Activated CD8-positive, alpha-beta T cell treated with anti-CD3 and anti-CD28 coated beads for 36 hours (primary cell): ENCODE data around the gene FNDC7. TPM values are rescaled to one million over a fixed set of nuclear protein-coding genes. Genes with fewer than 3 reads are reported as not detected.

Experiments
- ATAC-seq: fragments of 200-7000 bp; cut with Tn5 transposase; one replicate; pipeline ENCODE4 v1.10.0; 2021; ENCODE audit warnings: mild to moderate bottlenecking, moderate library complexity
- CTCF ChIA-PET: fragments of 350-600 bp; sonication (Branson Sonifier 250); formaldehyde crosslinking; loops from one replicate; lab custom pipeline; 2021; ENCODE audit warnings: antibody characterized with exemption; lab: Charles Lee
- POLR2A ChIA-PET: fragments of 350-600 bp; sonication (Branson Sonifier 250); formaldehyde crosslinking; loops from one replicate; lab custom pipeline; 2021; ENCODE audit warnings: antibody characterized with exemption; lab: Charles Lee
- DNase-seq: peaks from one replicate; pipeline ENCODE4 v3.0.0-alpha.2; 2020
- H3K27ac Mint-ChIP-seq: one replicate; pipeline ENCODE4 v1.8.0; 2021; ENCODE audit warnings: mild to moderate bottlenecking, mixed read lengths
- H3K27me3 Mint-ChIP-seq: one replicate; pipeline ENCODE4 v1.8.0; 2021; ENCODE audit warnings: mixed read lengths
- H3K36me3 Mint-ChIP-seq: one replicate; pipeline ENCODE4 v1.8.0; 2021; ENCODE audit warnings: low read depth, mixed read lengths
- H3K4me1 Mint-ChIP-seq: one replicate; pipeline ENCODE4 v1.8.0; 2021; ENCODE audit warnings: low read depth, mixed read lengths
- H3K4me3 Mint-ChIP-seq: one replicate; pipeline ENCODE4 v1.8.0; 2021; ENCODE audit warnings: mild to moderate bottlenecking, moderate library complexity, mixed read lengths
- H3K9me3 Mint-ChIP-seq: one replicate; pipeline ENCODE4 v1.8.0; 2021; ENCODE audit warnings: mixed read lengths
- CTCF ChIP-seq: fragments of 200-600 bp; IDR thresholded peaks from one replicate; pipeline ENCODE4 v1.8.0; 2022; ENCODE audit warnings: antibody characterized with exemption, mild to moderate bottlenecking
- intact Hi-C: fragments of 100-400 bp; cut with micrococcal nuclease; formaldehyde crosslinking; loops from one replicate; pipeline ENCODE4 v1.10.0; 2022
- total RNA-seq, 2 experiments: library from RNA; stranded (reverse); gene quantifications; one replicate each; pipeline ENCODE4 v1.2.3, GENCODE V29; 2021

The FNDC7 gene
- total RNA-seq, 2 experiments from 2014 or later = 0.20 TPM; not detected in 1

GRCh38 chr1:108734171-108734865 lies 21.6 kb downstream of the FNDC7 start:
- H3K27ac Mint-ChIP-seq = no peak overlapping the region
- CTCF ChIA-PET = interaction anchor here (1.3 kb wide), 1 partner anchor 10 kb away, joined by 3 read pairs; no protein-coding TSS in a partner anchor
- no peaks in the 10 kb centered on the region for H3K9me3 Mint-ChIP-seq
- H3K4me3 Mint-ChIP-seq = no peak overlapping the region
- intact Hi-C loops = no loop called here
- no peak for DNase-seq
- POLR2A ChIA-PET = interaction anchor here (1.9 kb wide), 1 partner anchor 31 kb away, joined by 7 read pairs; no protein-coding TSS in a partner anchor
- ATAC-seq = no peak
- no peak for TF ChIP-seq CTCF
- H3K36me3 Mint-ChIP-seq = no peaks in the 10 kb centered on the region
- H3K4me1 Mint-ChIP-seq = no peaks in the 10 kb centered on the region
- H3K27me3 Mint-ChIP-seq = no peaks in the 10 kb centered on the region

GRCh38 chr1:108742253-108742652 lies 29.5 kb downstream of the FNDC7 start:
- peaks cover 4% of the 10 kb centered on the region for H3K4me1 Mint-ChIP-seq
- no peaks in the 10 kb centered on the region for H3K27me3 Mint-ChIP-seq
- H3K36me3 Mint-ChIP-seq = peaks cover 1% of the 10 kb centered on the region
- no peak for TF ChIP-seq CTCF
- no peak overlapping the region for H3K27ac Mint-ChIP-seq
- ChIA-PET CTCF (no interaction called here), POLR2A (interaction anchor here (1.1 kb wide), 1 partner anchor 37 kb away, joined by 3 read pairs; no protein-coding TSS in a partner anchor)
- H3K4me3 Mint-ChIP-seq = no peak overlapping the region
- DNase-seq (no peak), ATAC-seq (no peak)
- no peaks in the 10 kb centered on the region for H3K9me3 Mint-ChIP-seq
- intact Hi-C loops = no loop called here

- no peak for TF ChIP-seq CTCF
- ChIA-PET POLR2A (no interaction called here), CTCF (interaction anchor here (1.0 kb wide), 1 partner anchor 83 kb away, joined by 3 read pairs; no protein-coding TSS in a partner anchor)
- peaks cover 8% of the 10 kb centered on the region for H3K36me3 Mint-ChIP-seq
- no peak for DNase-seq
- ATAC-seq = no peak
- peaks cover 27% of the 10 kb centered on the region for H3K4me1 Mint-ChIP-seq
- H3K9me3 Mint-ChIP-seq = no peaks in the 10 kb centered on the region
- H3K27me3 Mint-ChIP-seq = no peaks in the 10 kb centered on the region
- peak overlapping the region; percentile 95 for H3K27ac Mint-ChIP-seq
- intact Hi-C loops = loop anchor here (2.0 kb wide), 1 partner anchor 53 kb away; the partner anchor contains the start of gene PRPF38B
- H3K4me3 Mint-ChIP-seq = peak overlapping the region; percentile 94
These were observed 33.3 kb downstream of the FNDC7 start for GRCh38 chr1:108745980-108746381.

GRCh38 chr1:108746382-108747170 lies 33.9 kb downstream of the FNDC7 start, which contains the start of gene STXBP3:
Gene STXBP3, plus strand, starts transcription at chr1:108746674. Its CDS starts 64 bp downstream, at chr1:108746738.
- TF ChIP-seq CTCF = peak; percentile 90
- Mint-ChIP-seq H3K4me3 (peak within 1 kb of the TSS; percentile 94), H3K36me3 (peaks cover 8% of the 10 kb centered on the region), H3K27me3 (no peaks in the 10 kb centered on the region), H3K4me1 (peaks cover 28% of the 10 kb centered on the region), H3K9me3 (no peaks in the 10 kb centered on the region), H3K27ac (peak within 1 kb of the TSS; percentile 95)
- DNase-seq (peak; percentile 99), ATAC-seq (peak; percentile 95)
- ChIA-PET CTCF (interaction anchor here (1.0 kb wide), 1 partner anchor 84 kb away, joined by 3 read pairs; no protein-coding TSS in a partner anchor), POLR2A (interaction anchor here (0.7 to 1.0 kb wide), 2 partner anchors 9 to 54 kb away, joined by 3 to 5 read pairs; no protein-coding TSS in a partner anchor)
- intact Hi-C loops = loop anchor here (2.0 kb wide), 1 partner anchor 54 kb away; the partner anchor contains the start of gene PRPF38B
